T-helper 17 cell (primary cell): ENCODE data around the gene FRMD5. TPM values are rescaled to one million over a fixed set of nuclear protein-coding genes. Genes with fewer than 3 reads are reported as not detected.

Source experiments
- ATAC-seq: fragments of 150-1000 bp; cut with Tn5 transposase; 2 replicates; pipeline ENCODE4 v1.10.0; 2021; ENCODE audit warnings: mild to moderate bottlenecking, moderate library complexity
- DNase-seq, 3 donors: peaks; one replicate each; pipeline versions ENCODE4 v3.0.0 to v3.0.0-alpha.2; 2020 to 2021
- H3K9me3 ChIP-seq: one replicate; pipeline ENCODE4 v1.7.0; 2013; ENCODE audit warnings: low read length, mild to moderate bottlenecking; ENCODE audit not compliant: control insufficient read depth, poor library complexity, severe bottlenecking
- H3K27ac Mint-ChIP-seq: one replicate; pipeline ENCODE4 v1.8.0; 2022; ENCODE audit warnings: mild to moderate bottlenecking, moderate library complexity, mixed read lengths
- H3K27me3 Mint-ChIP-seq: one replicate; pipeline ENCODE4 v1.8.0; 2022; ENCODE audit warnings: mixed read lengths
- H3K36me3 Mint-ChIP-seq: one replicate; pipeline ENCODE4 v1.8.0; 2022; ENCODE audit warnings: low read depth, mixed read lengths
- H3K4me1 Mint-ChIP-seq: one replicate; pipeline ENCODE4 v1.8.0; 2022; ENCODE audit warnings: mild to moderate bottlenecking, mixed read lengths
- H3K4me3 Mint-ChIP-seq: one replicate; pipeline ENCODE4 v1.8.0; 2022; ENCODE audit warnings: mild to moderate bottlenecking, moderate library complexity, mixed read lengths
- total RNA-seq, 4 donors: library from RNA in 2 of 4; stranded (reverse) in 2 of 4; gene quantifications; one replicate each; pipeline ENCODE4 v1.2.3 and lab custom pipeline; 2022 to 2026

Gene FRMD5
- total RNA-seq, 2 donors from 2014 or later = not detected

DNA sequence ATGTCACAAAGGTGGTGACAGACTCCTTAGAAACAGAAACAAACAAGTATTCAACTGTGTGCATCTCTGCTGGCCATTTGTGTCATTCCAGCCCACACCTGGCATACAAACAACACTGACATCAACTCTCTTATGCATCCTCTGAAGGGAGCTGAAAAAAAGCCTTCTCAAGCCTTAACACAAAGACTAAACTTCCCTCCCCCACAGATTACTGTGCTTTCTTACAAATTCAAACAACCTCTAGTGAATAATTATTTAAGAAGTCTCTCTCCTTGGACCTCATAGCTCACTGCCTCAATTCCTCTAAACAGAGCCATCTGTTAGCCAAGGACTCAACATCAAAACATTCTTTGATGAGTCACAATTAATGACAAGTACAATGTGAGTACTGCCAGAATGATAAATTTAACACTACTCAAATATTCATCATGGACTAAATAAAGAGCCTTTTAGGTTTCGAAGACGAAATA lies 236.2 kb downstream of the FRMD5 start:
- Mint-ChIP-seq H3K27me3 (peaks cover 35% of the 10 kb centered on the region), H3K4me3 (no peak overlapping the region), H3K4me1 (no peaks in the 10 kb centered on the region), H3K27ac (no peak overlapping the region), H3K36me3 (peaks cover 2% of the 10 kb centered on the region)
- ATAC-seq (no peak), DNase-seq (no peak)
- no peaks in the 10 kb centered on the region for H3K9me3 ChIP-seq

GRCh38 chr15:43957724-43958123 lies 237.3 kb downstream of the FRMD5 start:
- no peak for DNase-seq
- Mint-ChIP-seq H3K4me1 (peaks cover 4% of the 10 kb centered on the region), H3K4me3 (no peak overlapping the region), H3K36me3 (peaks cover 2% of the 10 kb centered on the region), H3K27me3 (peaks cover 35% of the 10 kb centered on the region), H3K27ac (no peak overlapping the region)
- ATAC-seq = no peak
- no peaks in the 10 kb centered on the region for H3K9me3 ChIP-seq

GRCh38 chr15:43955140-43955539 lies 239.9 kb downstream of the FRMD5 start:
- Mint-ChIP-seq H3K27ac (no peak overlapping the region), H3K27me3 (peaks cover 29% of the 10 kb centered on the region), H3K4me3 (no peak overlapping the region), H3K4me1 (peaks cover 4% of the 10 kb centered on the region), H3K36me3 (no peaks in the 10 kb centered on the region)
- DNase-seq = no peak
- no peak for ATAC-seq
- H3K9me3 ChIP-seq = no peaks in the 10 kb centered on the region

- Mint-ChIP-seq H3K4me1 (peaks cover 4% of the 10 kb centered on the region), H3K36me3 (no peaks in the 10 kb centered on the region), H3K27me3 (peaks cover 25% of the 10 kb centered on the region), H3K27ac (no peak overlapping the region), H3K4me3 (no peak overlapping the region)
- H3K9me3 ChIP-seq = no peaks in the 10 kb centered on the region
- ATAC-seq (no peak), DNase-seq (no peak)
These were observed 240.9 kb downstream of the FRMD5 start for GRCh38 chr15:43954181-43954621.

GRCh38 chr15:43953402-43953801 lies 241.7 kb downstream of the FRMD5 start:
- no peak for ATAC-seq
- H3K4me3 Mint-ChIP-seq = no peak overlapping the region

DNA sequence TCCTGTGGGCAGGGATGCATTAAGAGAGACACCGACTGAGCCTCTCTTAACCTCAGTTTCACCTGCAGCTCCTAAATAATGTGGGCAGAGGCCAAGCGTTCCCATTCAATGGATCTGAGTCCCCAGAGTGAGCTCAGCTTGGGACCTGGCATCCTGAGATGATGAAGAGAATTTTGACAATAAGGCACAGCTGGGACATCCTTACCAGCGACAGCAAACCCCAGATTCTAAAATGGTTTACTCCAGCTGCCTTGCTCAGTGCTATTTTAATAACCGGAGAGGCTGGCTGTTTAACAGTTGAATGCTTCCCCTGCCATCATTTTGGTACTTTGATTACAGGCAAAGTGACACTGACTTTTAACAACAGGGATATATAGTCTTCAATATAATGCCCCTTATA lies 244.5 kb downstream of the FRMD5 start:
- Mint-ChIP-seq H3K4me3 (no peak overlapping the region), H3K4me1 (peaks cover 6% of the 10 kb centered on the region), H3K36me3 (peaks cover 2% of the 10 kb centered on the region), H3K27ac (no peak overlapping the region), H3K27me3 (peaks cover 21% of the 10 kb centered on the region)
- DNase-seq = no peak
- H3K9me3 ChIP-seq = no peaks in the 10 kb centered on the region
- no peak for ATAC-seq

More at GRCh38 chr15:43953402-43953801, 241.7 kb downstream of the FRMD5 start:
- DNase-seq = no peak
- peaks cover 4% of the 10 kb centered on the region for H3K4me1 Mint-ChIP-seq
- no peak overlapping the region for H3K27ac Mint-ChIP-seq
- H3K27me3 Mint-ChIP-seq = peaks cover 17% of the 10 kb centered on the region
- no peaks in the 10 kb centered on the region for H3K9me3 ChIP-seq
- no peaks in the 10 kb centered on the region for H3K36me3 Mint-ChIP-seq

- Mint-ChIP-seq H3K4me3 (no peak overlapping the region), H3K4me1 (peaks cover 6% of the 10 kb centered on the region), H3K27me3 (peaks cover 21% of the 10 kb centered on the region), H3K27ac (no peak overlapping the region), H3K36me3 (peaks cover 2% of the 10 kb centered on the region)
- no peak for ATAC-seq
- DNase-seq = no peak
- H3K9me3 ChIP-seq = no peaks in the 10 kb centered on the region
These were observed 246.3 kb downstream of the FRMD5 start for GRCh38 chr15:43948691-43949325.

- Mint-ChIP-seq H3K36me3 (peaks cover 2% of the 10 kb centered on the region), H3K27me3 (peaks cover 21% of the 10 kb centered on the region), H3K4me3 (no peak overlapping the region), H3K27ac (no peak overlapping the region), H3K4me1 (peaks cover 2% of the 10 kb centered on the region)
- DNase-seq = no peak
- ATAC-seq = no peak
- H3K9me3 ChIP-seq = no peaks in the 10 kb centered on the region
These were observed 251.6 kb downstream of the FRMD5 start for GRCh38 chr15:43943511-43943910.

DNA sequence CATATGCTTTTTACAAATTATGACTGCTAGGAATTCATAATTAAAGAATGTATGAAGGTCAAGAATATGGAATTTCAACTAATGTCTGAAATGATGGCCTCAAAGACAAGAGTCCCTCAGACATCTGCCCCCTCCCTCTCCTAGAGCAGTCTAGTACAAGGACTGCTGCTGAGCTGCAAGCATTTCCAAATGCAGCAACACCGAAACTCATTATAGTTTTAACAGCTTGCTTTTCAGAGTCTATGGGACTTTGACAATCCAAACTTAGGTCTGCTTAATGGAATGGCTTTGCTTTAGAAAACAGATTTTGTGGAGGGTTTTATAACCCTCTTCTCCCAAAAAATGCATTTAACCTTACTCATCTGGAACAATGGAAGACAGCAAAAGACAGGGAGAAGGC lies 252.9 kb downstream of the FRMD5 start:
- peaks cover 2% of the 10 kb centered on the region for H3K4me1 Mint-ChIP-seq

GRCh38 chr15:43941555-43941954 lies 253.5 kb downstream of the FRMD5 start:
- H3K4me3 Mint-ChIP-seq = no peak overlapping the region
- H3K27ac Mint-ChIP-seq = no peak overlapping the region
- DNase-seq (no peak), ATAC-seq (no peak)
- peaks cover 28% of the 10 kb centered on the region for H3K27me3 Mint-ChIP-seq
- peaks cover 2% of the 10 kb centered on the region for H3K36me3 Mint-ChIP-seq
- no peaks in the 10 kb centered on the region for H3K9me3 ChIP-seq
- H3K4me1 Mint-ChIP-seq = peaks cover 2% of the 10 kb centered on the region

More for the DNA sequence above, 252.9 kb downstream of the FRMD5 start:
- no peak overlapping the region for H3K4me3 Mint-ChIP-seq
- peaks cover 2% of the 10 kb centered on the region for H3K36me3 Mint-ChIP-seq
- H3K27me3 Mint-ChIP-seq = peaks cover 25% of the 10 kb centered on the region
- H3K27ac Mint-ChIP-seq = no peak overlapping the region
- no peaks in the 10 kb centered on the region for H3K9me3 ChIP-seq
- DNase-seq (no peak), ATAC-seq (no peak)

DNA sequence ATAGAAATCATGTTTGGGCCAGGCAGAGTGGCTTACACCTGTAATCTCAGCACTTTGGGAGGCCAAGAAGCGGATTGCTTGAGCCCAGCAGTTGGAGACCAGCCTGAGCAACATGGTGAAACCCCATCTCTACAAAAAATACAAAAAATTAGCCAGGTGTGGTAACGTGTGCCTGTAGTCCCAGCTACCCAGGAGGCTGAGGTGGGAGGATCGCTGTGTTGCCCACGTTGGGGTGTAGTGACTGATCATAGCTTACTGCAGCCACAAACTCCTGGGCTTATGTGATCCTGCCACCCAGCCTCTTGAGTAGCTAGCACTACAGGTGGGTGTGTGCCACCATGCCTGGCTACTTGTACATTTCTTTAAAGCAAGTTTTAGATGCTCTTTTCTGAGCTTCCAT lies 254.0 kb downstream of the FRMD5 start:
- Mint-ChIP-seq H3K27me3 (peaks cover 23% of the 10 kb centered on the region), H3K36me3 (peaks cover 2% of the 10 kb centered on the region), H3K4me3 (no peak overlapping the region), H3K27ac (no peak overlapping the region), H3K4me1 (peaks cover 2% of the 10 kb centered on the region)
- H3K9me3 ChIP-seq = no peaks in the 10 kb centered on the region
- ATAC-seq = no peak
- no peak for DNase-seq

- ATAC-seq = no peak
- DNase-seq = no peak
- Mint-ChIP-seq H3K27me3 (peaks cover 37% of the 10 kb centered on the region), H3K4me3 (no peak overlapping the region), H3K36me3 (no peaks in the 10 kb centered on the region), H3K4me1 (no peaks in the 10 kb centered on the region), H3K27ac (no peak overlapping the region)
- H3K9me3 ChIP-seq = no peaks in the 10 kb centered on the region
These were observed 256.0 kb downstream of the FRMD5 start for GRCh38 chr15:43939070-43939469.

DNA sequence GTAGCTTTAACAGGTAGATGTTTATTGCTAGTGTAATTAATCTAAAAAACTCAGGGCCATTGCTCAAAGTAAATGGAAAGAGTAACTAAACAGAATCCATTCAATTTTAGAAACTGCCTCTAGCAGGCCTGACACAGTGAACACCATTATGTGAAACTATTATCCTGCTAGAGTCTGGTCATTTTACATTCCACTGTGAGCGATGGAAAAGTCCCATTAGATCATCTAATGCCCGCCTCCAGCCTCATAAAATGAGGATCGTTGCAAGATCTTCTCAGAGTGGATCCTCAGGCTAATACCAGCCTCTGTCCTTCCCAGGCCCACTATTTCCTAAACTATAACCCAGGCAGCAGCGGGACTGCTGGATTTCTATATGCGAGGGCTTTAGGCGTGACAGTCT lies 260.6 kb downstream of the FRMD5 start:
- Mint-ChIP-seq H3K27me3 (peaks cover 63% of the 10 kb centered on the region), H3K4me3 (no peak overlapping the region), H3K27ac (no peak overlapping the region), H3K36me3 (no peaks in the 10 kb centered on the region), H3K4me1 (no peaks in the 10 kb centered on the region)
- no peaks in the 10 kb centered on the region for H3K9me3 ChIP-seq
- DNase-seq (no peak), ATAC-seq (no peak)

DNA sequence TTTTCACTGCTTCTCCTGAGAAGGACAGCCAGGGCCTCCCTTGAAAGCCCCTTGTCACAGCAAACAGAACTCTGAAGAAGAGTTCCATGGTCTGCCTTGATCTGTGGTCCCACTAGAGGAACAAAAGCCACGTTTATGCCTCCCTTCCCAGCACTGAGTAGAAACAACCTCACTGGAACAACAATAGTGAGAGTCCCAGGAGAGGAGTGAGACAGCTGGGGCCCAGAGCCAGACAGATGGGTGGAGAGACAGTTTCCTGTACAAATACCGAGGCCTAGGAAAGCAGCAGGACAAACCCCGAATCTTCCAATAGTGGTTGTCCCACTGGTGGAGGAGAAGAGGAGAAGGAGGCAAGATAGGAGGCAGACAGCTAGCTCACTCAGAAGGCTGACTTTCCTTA lies 262.2 kb downstream of the FRMD5 start:
- no peaks in the 10 kb centered on the region for H3K9me3 ChIP-seq
- Mint-ChIP-seq H3K4me1 (no peaks in the 10 kb centered on the region), H3K27ac (no peak overlapping the region), H3K4me3 (no peak overlapping the region), H3K36me3 (no peaks in the 10 kb centered on the region), H3K27me3 (peaks cover 76% of the 10 kb centered on the region)
- no peak for ATAC-seq
- no peak for DNase-seq
